Kidney epithelial cell (primary cell): ENCODE results near the gene OSBPL9. TPM values are rescaled to one million over a fixed set of nuclear protein-coding genes. Genes with fewer than 3 reads are reported as not detected.

Experiments
- DNase-seq: peaks from one replicate; pipeline ENCODE4 v3.0.0-alpha.2; 2010; ENCODE audit warnings: low read depth
- H3K27me3 ChIP-seq: 2 replicates; pipeline ENCODE4 v1.6.0; 2011; ENCODE audit warnings: low read length; ENCODE audit not compliant: control insufficient read depth, insufficient read depth
- H3K36me3 ChIP-seq: 2 replicates; pipeline ENCODE4 v1.5.1; 2011; ENCODE audit warnings: low read length; ENCODE audit not compliant: control insufficient read depth, insufficient read depth
- H3K4me3 ChIP-seq: 2 replicates; pipeline ENCODE4 v1.5.1; 2011; ENCODE audit warnings: low read depth, mild to moderate bottlenecking, control low read depth, low read length
- CTCF ChIP-seq: IDR thresholded peaks from 2 replicates; pipeline ENCODE4 v1.5.1; 2011; ENCODE audit warnings: mild to moderate bottlenecking, moderate library complexity, low read length, control low read depth, inconsistent platforms; ENCODE audit not compliant: insufficient read depth, poor library complexity, severe bottlenecking
- total RNA-seq: library from RNA; depleted of rRNA; stranded (reverse); fragments of >200 nt; gene quantifications from 2 replicates; pipeline ENCODE4 v1.2.3, GENCODE V29; 2015

The OSBPL9 gene
- total RNA-seq, 1 donor from 2014 or later = 94.1 TPM

- H3K36me3 ChIP-seq = no peaks in the 10 kb centered on the region
- H3K4me3 ChIP-seq = no peak overlapping the region
- DNase-seq = no peak
- no peaks in the 10 kb centered on the region for H3K27me3 ChIP-seq
- no peak for TF ChIP-seq CTCF
These were observed 69.6 kb downstream of the OSBPL9 start for GRCh38 chr1:51686450-51686849.

GRCh38 chr1:51689075-51689440 is 72.2 kb downstream of the OSBPL9 start:
- no peak for TF ChIP-seq CTCF
- Histone ChIP-seq H3K27me3 (no peaks in the 10 kb centered on the region), H3K4me3 (no peak overlapping the region), H3K36me3 (no peaks in the 10 kb centered on the region)
- no peak for DNase-seq

GRCh38 chr1:51689643-51690042 is 72.8 kb downstream of the OSBPL9 start:
- Histone ChIP-seq H3K27me3 (no peaks in the 10 kb centered on the region), H3K4me3 (no peak overlapping the region), H3K36me3 (no peaks in the 10 kb centered on the region)
- no peak for TF ChIP-seq CTCF
- no peak for DNase-seq

- H3K27me3 ChIP-seq = no peaks in the 10 kb centered on the region
- no peaks in the 10 kb centered on the region for H3K36me3 ChIP-seq
- peak; percentile 51 for DNase-seq
These were observed 73.5 kb downstream of the OSBPL9 start for GRCh38 chr1:51690285-51690961.

GRCh38 chr1:51691920-51692319 is 75.0 kb downstream of the OSBPL9 start:
- no peak for TF ChIP-seq CTCF
- no peak overlapping the region for H3K4me3 ChIP-seq
- no peaks in the 10 kb centered on the region for H3K27me3 ChIP-seq
- no peak for DNase-seq
- H3K36me3 ChIP-seq = no peaks in the 10 kb centered on the region

More at GRCh38 chr1:51690285-51690961, 73.5 kb downstream of the OSBPL9 start:
- H3K4me3 ChIP-seq = no peak overlapping the region
- TF ChIP-seq CTCF = no peak

GRCh38 chr1:51693419-51694155 is 76.7 kb downstream of the OSBPL9 start:
- TF ChIP-seq CTCF = no peak
- H3K36me3 ChIP-seq = no peaks in the 10 kb centered on the region
- H3K27me3 ChIP-seq = no peaks in the 10 kb centered on the region
- DNase-seq = no peak
- no peak overlapping the region for H3K4me3 ChIP-seq
